HCT116 (cell line): ENCODE measurements around the gene HMGB2. TPM values are rescaled to one million over a fixed set of nuclear protein-coding genes. Genes with fewer than 3 reads are reported as not detected.

ENCODE experiments used
- ATAC-seq: fragments of 200-7000 bp; cut with Tn5 transposase; 2 replicates; pipeline ENCODE4 v1.9.1; 2020; ENCODE audit warnings: mild to moderate bottlenecking, moderate library complexity
- BruUV-seq: library from RNA; stranded (reverse); fragments of 400-500 nt; replicated peaks from 2 replicates; lab custom pipeline; 2021; lab: Mats Ljungman, UMichigan
- CTCF ChIA-PET: fragments of 300-600 bp; sonication (Branson Sonifier 250); formaldehyde crosslinking; loops from one replicate; lab custom pipeline; 2021; ENCODE audit warnings: antibody characterized with exemption; lab: Charles Lee
- POLR2A ChIA-PET: fragments of 300-600, 350-600 bp; sonication (Branson Sonifier 250); formaldehyde crosslinking; loops from one replicate; lab custom pipeline; 2021; ENCODE audit warnings: antibody characterized with exemption; lab: Charles Lee
- RAD21 ChIA-PET, 2 experiments: fragments of 300-600 bp; sonication (Branson Sonifier 250); formaldehyde crosslinking; loops; one replicate each; lab custom pipeline; 2023; ENCODE audit warnings: low total read pairs in 2 of 2; ENCODE audit not compliant: uncharacterized antibody in 2 of 2, unreplicated experiment in 2 of 2, low non-redundant PET in 1 of 2; lab: Charles Lee
- DNase-seq: peaks from one replicate; pipeline ENCODE4 v3.0.0-alpha.2; 2010; ENCODE audit warnings: low read depth, low spot score
- H2AFZ ChIP-seq: fragments of 200-600 bp; shearing (Covaris generic), sonication (generic); 2 replicates; pipeline ENCODE4 v1.6.1; 2017; ENCODE audit warnings: low read depth, mixed run types, mixed read lengths, antibody characterized with exemption, low read length; ENCODE audit not compliant: poor library complexity, severe bottlenecking
- H3K27ac ChIP-seq: 2 replicates; pipeline ENCODE4 v1.5.1; 2012; ENCODE audit warnings: low read depth, low read length
- H3K27me3 ChIP-seq: fragments of 200-600 bp; sonication (generic); 2 replicates; pipeline ENCODE4 v1.6.1; 2016; ENCODE audit warnings: mixed run types, low read length, mixed read lengths; ENCODE audit not compliant: insufficient read depth
- H3K36me3 ChIP-seq, 2 experiments: fragments of 200-500 bp in 1 of 2; fragments of 200-600 bp in 1 of 2; sonication (Bioruptor generic) in 1 of 2; sonication (generic) in 1 of 2; 2 replicates each; pipeline versions ENCODE4 v1.5.1 to v1.6.1; 2014 to 2016; ENCODE audit warnings: low read length in 2 of 2, inconsistent platforms in 1 of 2, mixed read lengths in 1 of 2, mixed run types in 1 of 2; ENCODE audit not compliant: insufficient read depth in 2 of 2, control insufficient read depth in 1 of 2
- H3K4me1 ChIP-seq, 2 experiments: fragments of 200-600 bp in 1 of 2; sonication (generic) in 1 of 2; 2 replicates each; pipeline versions ENCODE4 v1.5.1 to v1.6.1; 2012 to 2017; ENCODE audit warnings: low read length in 2 of 2, inconsistent platforms in 1 of 2, mild to moderate bottlenecking in 1 of 2, mixed read lengths in 1 of 2, mixed run types in 1 of 2, moderate library complexity in 1 of 2; ENCODE audit not compliant: insufficient read depth in 2 of 2, control insufficient read depth in 1 of 2
- H3K4me2 ChIP-seq: fragments of 200-600 bp; sonication (generic); 2 replicates; pipeline ENCODE4 v1.6.1; 2017; ENCODE audit warnings: mixed run types, low read length, mixed read lengths
- H3K4me3 ChIP-seq, 2 experiments: fragments of 200-600 bp in 1 of 2; sonication (generic) in 1 of 2; replicated peaks in 1 of 2; 2 replicates each; pipeline ENCODE4 v1.5.1; 2011 to 2016; ENCODE audit warnings: low read length in 2 of 2, control low read depth in 1 of 2, low read depth in 1 of 2, mild to moderate bottlenecking in 1 of 2, mixed read lengths in 1 of 2, mixed run types in 1 of 2
- H3K79me2 ChIP-seq: fragments of 200-600 bp; sonication (generic); 2 replicates; pipeline ENCODE4 v1.6.1; 2017; ENCODE audit warnings: mild to moderate bottlenecking, mixed run types, low read length, moderate library complexity, mixed read lengths; ENCODE audit not compliant: insufficient read depth
- H3K9ac ChIP-seq: fragments of 200-600 bp; sonication (generic); 2 replicates; pipeline ENCODE4 v1.6.1; 2016; ENCODE audit warnings: low read length, mixed read lengths
- H3K9me2 ChIP-seq: fragments of 200-600 bp; sonication (generic), shearing (Covaris generic); 2 replicates; pipeline ENCODE4 v1.6.1; 2017; ENCODE audit warnings: mixed run types, mild to moderate bottlenecking, moderate library complexity; ENCODE audit not compliant: insufficient read depth
- H3K9me3 ChIP-seq, 2 experiments: fragments of 200-500 bp in 1 of 2; fragments of 200-600 bp in 1 of 2; sonication (Bioruptor generic) in 1 of 2; sonication (generic) in 1 of 2; 2 replicates each; pipeline ENCODE4 v1.6.1; 2014 to 2017; ENCODE audit warnings: low read length in 2 of 2, mixed read lengths in 2 of 2, inconsistent platforms in 1 of 2, low read depth in 1 of 2, mild to moderate bottlenecking in 1 of 2, mixed run types in 1 of 2, moderate library complexity in 1 of 2; ENCODE audit not compliant: control insufficient read depth in 1 of 2, insufficient read depth in 1 of 2
- H4K20me1 ChIP-seq: fragments of 200-600 bp; sonication (generic), shearing (Covaris generic); 2 replicates; pipeline ENCODE4 v1.6.1; 2017; ENCODE audit warnings: mixed run types, mild to moderate bottlenecking, moderate library complexity; ENCODE audit not compliant: insufficient read depth
- CEBPB ChIP-seq: IDR thresholded peaks from 2 replicates; pipeline ENCODE4 v1.6.1; 2012; ENCODE audit warnings: low read depth
- CTCF ChIP-seq, 3 experiments: fragments of 200-600 bp in 1 of 3; sonication (generic) in 1 of 3; IDR thresholded peaks in 2 of 3; conservative IDR thresholded peaks in 1 of 3; 2 replicates each; pipeline ENCODE4 v1.5.1; 2012 to 2017; ENCODE audit warnings: low read depth in 2 of 3, low read length in 2 of 3, antibody characterized with exemption in 1 of 3, borderline replicate concordance in 1 of 3, control low read depth in 1 of 3, mild to moderate bottlenecking in 1 of 3, mixed read lengths in 1 of 3, mixed run types in 1 of 3, moderate library complexity in 1 of 3; ENCODE audit not compliant: insufficient read depth in 1 of 3
- EGR1 ChIP-seq: IDR thresholded peaks from 2 replicates; pipeline ENCODE4 v1.6.1; 2012; ENCODE audit warnings: low read depth
- ELF1 ChIP-seq: IDR thresholded peaks from 2 replicates; pipeline ENCODE4 v1.6.1; 2012; ENCODE audit warnings: low read depth, borderline replicate concordance
- EZH2 ChIP-seq: fragments of 200-600 bp; sonication (generic); IDR thresholded peaks from 2 replicates; pipeline ENCODE4 v1.6.1; 2017; ENCODE audit warnings: antibody characterized with exemption, mixed run types
- EZH2phosphoT487 ChIP-seq: fragments of 200-600 bp; IDR thresholded peaks from 2 replicates; pipeline ENCODE4 v1.6.1; 2018; ENCODE audit warnings: antibody characterized with exemption, borderline replicate concordance
- FOSL1 ChIP-seq: IDR thresholded peaks from 2 replicates; pipeline ENCODE4 v1.6.1; 2012; ENCODE audit warnings: low read depth
- JUND ChIP-seq: IDR thresholded peaks from 2 replicates; pipeline ENCODE4 v1.6.1; 2012
- POLR2A ChIP-seq: IDR thresholded peaks from 2 replicates; pipeline ENCODE4 v1.7.0; 2011; ENCODE audit warnings: borderline replicate concordance; ENCODE audit not compliant: insufficient read depth, insufficient read length; ENCODE audit errors: extremely low read depth
- RAD21 ChIP-seq: IDR thresholded peaks from 2 replicates; pipeline ENCODE4 v1.6.1; 2012; ENCODE audit warnings: low read depth, mild to moderate bottlenecking
- REST ChIP-seq: IDR thresholded peaks from 2 replicates; pipeline ENCODE4 v1.6.1; 2012; ENCODE audit warnings: low read depth
- SIN3A ChIP-seq: IDR thresholded peaks from 2 replicates; pipeline ENCODE4 v1.6.1; 2012; ENCODE audit warnings: low read depth
- SP1 ChIP-seq: IDR thresholded peaks from 2 replicates; pipeline ENCODE4 v1.6.1; 2012; ENCODE audit warnings: low read depth
- TCF7L2 ChIP-seq: IDR thresholded peaks from 2 replicates; pipeline ENCODE4 v1.7.0; 2011; ENCODE audit warnings: borderline replicate concordance, inconsistent platforms; ENCODE audit not compliant: insufficient read depth, insufficient read length; ENCODE audit errors: extremely low read depth
- YY1 ChIP-seq: IDR thresholded peaks from 2 replicates; pipeline ENCODE4 v1.6.1; 2011; ENCODE audit warnings: low read length, low read depth, moderate library complexity, mild to moderate bottlenecking; ENCODE audit not compliant: insufficient replicate concordance; ENCODE audit errors: extremely low read depth
- ZFX ChIP-seq: fragments of 450-650 bp; IDR thresholded peaks from 2 replicates; pipeline ENCODE4 v1.6.1; 2017
- intact Hi-C: fragments of 100-400 bp; cut with micrococcal nuclease; formaldehyde crosslinking; loops from 2 replicates; pipeline ENCODE4 v1.10.0; 2022
- total RNA-seq: library from RNA; stranded (reverse); gene quantifications from one replicate; pipeline ENCODE4 v1.2.1, GENCODE V29; 2021; ENCODE audit not compliant: unreplicated experiment
- TF ChIP-seq, protein P1 (sequence below): IDR thresholded peaks from 2 replicates; pipeline ENCODE4 v1.6.1; 2012

HMGB2 gene
- total RNA-seq, 1 experiment from 2014 or later: 388 TPM

DNA sequence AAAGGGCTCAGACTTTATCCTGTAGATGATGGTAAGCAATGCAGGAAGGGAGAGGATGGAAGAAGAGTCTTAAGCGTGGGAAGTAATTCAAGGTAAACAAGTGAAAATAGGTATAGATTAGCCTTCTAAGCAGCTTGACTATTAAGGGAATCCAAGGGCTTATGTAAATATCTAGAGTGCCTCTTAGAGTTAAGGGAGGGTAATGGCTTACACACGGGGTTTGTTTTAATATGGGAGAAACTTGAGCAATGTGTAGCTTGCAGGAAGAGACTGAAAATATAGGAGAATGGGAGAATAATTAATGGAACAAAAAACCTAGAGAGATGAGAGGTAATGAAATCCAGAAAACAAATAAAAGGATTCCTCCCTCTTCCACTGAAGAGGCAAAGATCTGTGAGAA lies 23.8 kb upstream of the HMGB2 start (continued):
- TF ChIP-seq POLR2A (no peak), SIN3A (no peak), CEBPB (no peak), EZH2phosphoT487 (no peak), TCF7L2 (no peak), YY1 (no peak), FOSL1 (no peak), ZFX (no peak), EZH2 (no peak), ELF1 (no peak)
- TF ChIP-seq, protein P1, sequence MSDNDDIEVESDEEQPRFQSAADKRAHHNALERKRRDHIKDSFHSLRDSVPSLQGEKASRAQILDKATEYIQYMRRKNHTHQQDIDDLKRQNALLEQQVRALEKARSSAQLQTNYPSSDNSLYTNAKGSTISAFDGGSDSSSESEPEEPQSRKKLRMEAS: no peak

- intact Hi-C loops: no loop called here
- no peaks in the 10 kb centered on the region for H3K9me2 ChIP-seq
- H3K9me3 ChIP-seq: 0 out of 4 replicates have a peak, but pooled peaks cover 0 to 4% of the 10 kb centered on the region in 2 experiments
- DNase-seq: no peak
- no peak for ATAC-seq
- H3K79me2 ChIP-seq: no peaks in the 10 kb centered on the region
- H3K27ac ChIP-seq: no peak overlapping the region
- H3K4me2 ChIP-seq: no peak overlapping the region
- no peaks in the 10 kb centered on the region for H3K27me3 ChIP-seq
- ChIA-PET RAD21 (no interaction called here), POLR2A (interaction anchor here (4.1 kb wide), 1 partner anchor 13 kb away, joined by 12 read pairs; the partner anchor contains the start of gene HMGB2)
- H3K36me3 ChIP-seq: no peaks in the 10 kb centered on the region
- TF ChIP-seq YY1 (no peak), JUND (no peak), RAD21 (no peak), REST (no peak), SP1 (no peak), POLR2A (no peak), ELF1 (no peak), CTCF (IDR thresholded peaks at IDR 0.05 in 2 of 3, conservative IDR thresholded peaks at IDR 0.05 in 1 of 3; ENCODE audit: borderline replicate concordance in 1 of 3, insufficient read depth in 1 of 3, low read depth in 2 of 3, low read length in 2 of 3) (no peak), ZFX (no peak), SIN3A (no peak), EGR1 (no peak), TCF7L2 (no peak)
- TF ChIP-seq, all 23 proteins: peak for 0
- Histone ChIP-seq H3K9ac (no peak overlapping the region), H4K20me1 (no peaks in the 10 kb centered on the region), H2AFZ (no peak overlapping the region), H3K4me1 (peaks cover 0 to 7% of the 10 kb centered on the region in 2 experiments; a peak in 1 of 4 replicates), H3K4me3 (no peak overlapping the region)
- no TSS peak for BruUV-seq
- CTCF ChIA-PET: no interaction called here
Observed at GRCh38 chr4:173347467-173347866, 13.3 kb upstream of the HMGB2 start.
